Measurements from ENCODE around the gene GNG12.
"Not testable (repeated sequence)": the region's sequence is repeated elsewhere in the genome, so short reads cannot be mapped to it uniquely, and the experiment has no call there.

GNG12 gene

GRCh38 chr1:67674260-67675011 lies 158.8 kb downstream of the GNG12 start:
- peak; percentile 93 for DNase-seq

GRCh38 chr1:67673468-67674201 lies 159.6 kb downstream of the GNG12 start:
- no peak for DNase-seq

GRCh38 chr1:67672260-67672803 lies 160.9 kb downstream of the GNG12 start:
- peak; percentile 20 for DNase-seq

DNA sequence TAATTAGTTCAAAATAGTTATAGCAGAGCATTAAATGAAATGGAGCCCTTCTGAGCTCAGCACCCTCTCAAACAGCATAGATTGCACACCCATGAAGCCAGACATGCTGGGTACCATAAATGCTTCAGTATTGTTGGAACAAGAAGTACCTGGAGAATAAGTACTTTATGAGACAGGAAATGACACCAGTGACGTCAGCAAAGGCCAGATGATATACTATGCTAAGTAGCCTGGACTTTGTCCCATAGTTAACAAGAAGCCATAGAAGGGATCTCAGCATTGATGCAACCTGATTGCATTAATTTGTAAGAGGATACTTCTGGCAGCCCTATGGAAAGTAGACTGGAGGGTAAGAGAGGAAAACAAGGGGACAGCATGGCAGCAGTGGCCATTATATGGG lies 164.6 kb downstream of the GNG12 start:
- peak; percentile 42 for DNase-seq

DNA sequence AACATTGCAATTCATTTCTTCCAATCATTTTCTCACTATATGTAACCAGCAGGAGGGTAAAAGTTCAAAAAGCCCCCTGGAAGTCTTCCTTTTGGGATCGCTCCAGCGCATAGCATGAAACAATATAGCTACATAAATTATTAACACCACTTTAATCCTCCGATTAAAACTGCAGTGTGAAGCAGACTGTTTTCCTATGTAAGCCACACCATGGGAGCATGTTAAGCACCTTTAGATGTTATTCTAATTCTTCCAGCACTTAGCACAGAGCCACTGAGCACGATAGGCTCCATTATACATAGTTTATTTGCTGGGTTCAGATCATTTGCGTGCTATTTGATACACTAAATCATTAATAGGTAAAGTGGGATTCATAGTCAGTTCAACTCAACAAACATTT lies 166.6 kb downstream of the GNG12 start:
- DNase-seq: no peak

GRCh38 chr1:67665307-67665706 lies 168.0 kb downstream of the GNG12 start:
- not testable (repeated sequence) for DNase-seq

GRCh38 chr1:67664048-67664447 lies 169.2 kb downstream of the GNG12 start:
- peak; percentile 47 for DNase-seq

DNA sequence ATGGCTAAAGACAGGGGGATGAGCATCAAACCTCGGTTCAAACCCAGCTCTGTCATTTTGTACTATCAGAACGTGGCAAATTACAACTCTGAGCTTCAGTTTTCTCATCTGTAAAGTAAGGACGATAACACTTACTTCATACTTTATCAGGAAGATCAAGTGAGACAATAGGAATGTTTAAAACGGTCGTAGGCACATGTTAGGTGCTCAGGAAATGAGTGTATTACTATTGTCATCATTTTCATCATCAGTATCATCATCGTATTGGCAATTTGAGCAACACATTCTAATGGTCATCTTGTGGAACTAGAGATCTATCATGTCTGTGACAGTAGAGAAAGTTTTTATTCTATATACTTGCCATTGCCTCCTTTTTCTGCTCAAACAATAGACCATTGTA lies 170.4 kb downstream of the GNG12 start:
- DNase-seq: no peak

DNA sequence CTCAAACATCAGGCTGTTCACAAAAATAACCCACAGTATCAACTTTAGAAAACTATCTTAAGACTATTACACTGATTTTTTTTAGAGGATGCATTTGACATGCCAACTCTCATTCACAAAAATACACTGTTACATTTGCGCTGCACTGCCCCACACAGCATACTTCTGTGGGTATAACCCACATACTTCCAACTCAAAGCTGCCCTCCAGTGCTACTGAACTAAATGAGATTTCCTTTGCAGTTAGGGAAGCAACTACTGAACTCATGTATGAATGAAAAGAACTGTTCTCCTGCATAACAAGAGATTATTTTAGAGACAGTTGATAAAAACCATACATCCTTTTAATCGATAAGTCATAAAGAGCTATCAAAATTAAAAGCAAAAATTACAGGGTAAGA lies 174.0 kb downstream of the GNG12 start:
- DNase-seq: no peak

- DNase-seq: not testable (repeated sequence)
These were observed 176.1 kb downstream of the GNG12 start for GRCh38 chr1:67657152-67657551.

DNA sequence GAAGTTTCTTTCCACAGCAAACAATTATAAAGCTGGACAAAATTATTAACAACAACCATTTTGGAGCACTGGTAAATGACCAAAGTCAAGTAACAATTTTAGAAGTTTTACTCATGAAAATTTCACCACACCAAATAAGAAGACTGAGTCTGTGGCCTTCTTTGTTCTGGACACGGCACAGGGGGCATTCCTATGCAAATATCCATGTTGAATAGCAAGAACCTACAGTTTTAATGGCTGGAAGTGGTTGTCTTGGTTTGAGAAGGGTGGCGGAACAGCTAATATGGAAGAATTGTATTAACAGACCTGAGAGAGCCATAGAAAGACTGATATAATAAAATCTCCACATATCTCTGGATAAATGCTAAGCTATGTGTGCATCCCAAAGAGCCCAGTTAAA lies 177.7 kb downstream of the GNG12 start:
- no peak for DNase-seq

GRCh38 chr1:67653304-67653703 lies 180.0 kb downstream of the GNG12 start:
- DNase-seq: peak; percentile 58

- DNase-seq: peak; percentile 81
These were observed 180.5 kb downstream of the GNG12 start for GRCh38 chr1:67652800-67653199.

Measured in NCI-H510A treated with DMSO at 0.1 percent for 48 hours (cell line).